K562 (cell line): ENCODE measurements around the gene RNF114. TPM values are rescaled to one million over a fixed set of nuclear protein-coding genes. Genes with fewer than 3 reads are reported as not detected.

Source experiments
- ATAC-seq: fragments of 200-7000 bp; cut with Tn5 transposase; 3 replicates; pipeline ENCODE4 v1.9.1; 2020; ENCODE audit warnings: moderate library complexity
- BruUV-seq: library from RNA; stranded (reverse); fragments of 400-500 nt; replicated peaks from 2 replicates; lab custom pipeline; 2021; lab: Mats Ljungman, UMichigan
- CTCF ChIA-PET: fragments of 300-600 bp; formaldehyde crosslinking; extraction: SDS; loops from one replicate; lab custom pipeline; 2021; ENCODE audit warnings: low intra/inter-chr PET ratio; lab: Yijun Ruan, JAX
- POLR2A ChIA-PET: fragments of 300-600, 350-650 bp; sonication (Branson Sonifier 250); formaldehyde crosslinking; extraction: SDS; loops from one replicate; lab custom pipeline; 2021; ENCODE audit warnings: antibody characterized with exemption, inconsistent platforms; lab: Yijun Ruan, JAX
- DNase-seq, 4 experiments: peaks; one replicate each; pipeline versions ENCODE4 v3.0.0 to v3.0.0-alpha.2; 2011 to 2018; ENCODE audit warnings: low spot score in 3 of 4, mixed read lengths in 3 of 4; ENCODE audit errors: extremely low read depth in 1 of 4
- FAIRE-seq: peaks from 2 replicates; lab custom pipeline; 2011; peaks lifted over from hg19 to GRCh38; lab: Jason Lieb, UNC
- H2AFZ ChIP-seq: 2 replicates; pipeline ENCODE4 v1.6.0; 2011; ENCODE audit warnings: low read depth, low read length, control low read depth, inconsistent platforms
- H3K27ac ChIP-seq: fragments of 200-600 bp; 3 replicates; pipeline ENCODE4 v1.8.0; 2011; ENCODE audit warnings: low read depth, mild to moderate bottlenecking, control low read depth, inconsistent platforms, low read length, moderate library complexity, mixed read lengths; ENCODE audit errors: extremely low read depth
- H3K27me3 ChIP-seq, 2 experiments: fragments of 300-600 bp in 1 of 2; 2 replicates in 1 of 2; 3 replicates in 1 of 2; pipeline versions ENCODE4 v1.6.0 to v1.8.0; 2011; ENCODE audit warnings: inconsistent platforms in 2 of 2, low read length in 2 of 2, mild to moderate bottlenecking in 1 of 2, mixed read lengths in 1 of 2, moderate library complexity in 1 of 2; ENCODE audit not compliant: control insufficient read depth in 2 of 2, insufficient read depth in 2 of 2
- H3K36me3 ChIP-seq: fragments of 300-600 bp; 3 replicates; pipeline ENCODE4 v1.8.0; 2011; ENCODE audit warnings: mild to moderate bottlenecking, low read length, inconsistent platforms; ENCODE audit not compliant: control insufficient read depth, insufficient read depth
- H3K4me1 ChIP-seq, 2 experiments: fragments of 200-600 bp in 1 of 2; replicated peaks in 1 of 2; 2 replicates in 1 of 2; 3 replicates in 1 of 2; pipeline versions ENCODE4 v1.5.1 to v1.8.0; 2011; ENCODE audit warnings: inconsistent platforms in 2 of 2, low read length in 2 of 2, mild to moderate bottlenecking in 1 of 2, mixed read lengths in 1 of 2, moderate library complexity in 1 of 2; ENCODE audit not compliant: control insufficient read depth in 2 of 2, insufficient read depth in 2 of 2
- H3K4me2 ChIP-seq: 2 replicates; pipeline ENCODE4 v1.6.1; 2011; ENCODE audit warnings: low read length, control low read depth, inconsistent platforms, mixed read lengths; ENCODE audit not compliant: insufficient read depth
- H3K4me3 ChIP-seq: fragments of 200-600 bp; sonication (generic), shearing (Covaris generic); 2 replicates; pipeline ENCODE4 v1.5.1; 2016; ENCODE audit warnings: control low read depth, inconsistent platforms
- H3K79me2 ChIP-seq: fragments of 200-600 bp; 3 replicates; pipeline ENCODE4 v1.8.0; 2011; ENCODE audit warnings: low read length, inconsistent platforms; ENCODE audit not compliant: control insufficient read depth, insufficient read depth
- H3K9ac ChIP-seq, 2 experiments: 2 replicates each; pipeline versions ENCODE4 v1.6.0 to v1.6.1; 2011; ENCODE audit warnings: low read depth in 2 of 2, low read length in 2 of 2, control low read depth in 1 of 2, inconsistent platforms in 1 of 2, mild to moderate bottlenecking in 1 of 2, mixed read lengths in 1 of 2; ENCODE audit not compliant: insufficient read depth in 1 of 2
- H3K9me1 ChIP-seq: one replicate; pipeline ENCODE4 v1.6.0; 2011; ENCODE audit warnings: inconsistent platforms, mild to moderate bottlenecking, low read length, moderate library complexity; ENCODE audit not compliant: control insufficient read depth, insufficient read depth
- H3K9me3 ChIP-seq: replicated peaks from 2 replicates; pipeline ENCODE4 v1.5.1; 2011; ENCODE audit warnings: low read depth, low read length, inconsistent platforms; ENCODE audit not compliant: control insufficient read depth, insufficient read depth
- H4K20me1 ChIP-seq: replicated peaks from 2 replicates; pipeline ENCODE4 v1.6.1; 2011; ENCODE audit warnings: low read length, inconsistent platforms, mixed read lengths; ENCODE audit not compliant: control insufficient read depth, insufficient read depth
- SPI1 ChIP-seq: IDR thresholded peaks from 2 replicates; pipeline ENCODE4 v1.6.1; 2011; ENCODE audit warnings: low read depth, low read length, control low read depth, borderline replicate concordance
- TFAM ChIP-seq: fragments of 250-450 bp; sonication (Bioruptor Pico); conservative IDR thresholded peaks from 2 replicates; pipeline ENCODE4 v1.5.0; 2021; ENCODE audit warnings: mild to moderate bottlenecking, moderate library complexity
- WGBS: fragments of 100-300 bp; shearing (Covaris generic); methylation state at CpG from one replicate; pipeline ENCODE4 v1.1.6; 2016; ENCODE audit warnings: low coverage, mixed read lengths; ENCODE audit not compliant: insufficient coverage; ENCODE audit errors: missing lambda C conversion rate; 5-methylcytosine and 5-hydroxymethylcytosine counted together
- in situ Hi-C: fragments of 300-500 bp; cut with MboI; formaldehyde crosslinking; loops from 4 replicates; pipeline ENCODE4 v1.15.0; 2018; ENCODE audit warnings: inconsistent platforms, mixed read lengths
- intact Hi-C: fragments of 100-400 bp; cut with micrococcal nuclease; formaldehyde crosslinking; loops from 2 replicates; pipeline ENCODE4 v1.14.2; 2022
- polyA plus RNA-seq, 8 experiments: library from polyadenylated mRNA; depleted of rRNA in 4 of 8; stranded (reverse) in 5 of 8; unstranded in 3 of 8; fragments of >200 nt; fragmentation: Nextera tagmentation in 2 of 8; fragmentation: Illumina TruSeq in 1 of 8; extraction: Ambion mirVana in 2 of 8; extraction: Trizol in 1 of 8; gene quantifications; 2 replicates each; pipeline versions ENCODE4 v1.2.1 to v1.2.3, GENCODE V29; 2011 to 2014; ENCODE audit warnings: inconsistent platforms in 1 of 8, missing spikeins in 1 of 8
- total RNA-seq, 7 experiments: library from RNA; depleted of rRNA in 6 of 7; stranded (reverse); fragments of >200 nt in 6 of 7; fragmentation: Illumina TruSeq in 2 of 7; extraction: Trizol in 2 of 7; gene quantifications; 2 replicates each; pipeline versions ENCODE4 v1.2.1 to v1.2.3, GENCODE V29; 2011 to 2021; ENCODE audit warnings: low replicate concordance in 1 of 7
- TF ChIP-seq, protein P1 (sequence below): fragments of 450-650 bp; IDR thresholded peaks from 2 replicates; pipeline ENCODE4 v1.6.1; 2016

Gene RNF114
- total and polyA plus RNA-seq, 9 of the 15 experiments (the other 6 are each of a cell fraction or from before 2014, with no cell fraction given), result 38.6 to 111 (median 62.6) TPM

DNA sequence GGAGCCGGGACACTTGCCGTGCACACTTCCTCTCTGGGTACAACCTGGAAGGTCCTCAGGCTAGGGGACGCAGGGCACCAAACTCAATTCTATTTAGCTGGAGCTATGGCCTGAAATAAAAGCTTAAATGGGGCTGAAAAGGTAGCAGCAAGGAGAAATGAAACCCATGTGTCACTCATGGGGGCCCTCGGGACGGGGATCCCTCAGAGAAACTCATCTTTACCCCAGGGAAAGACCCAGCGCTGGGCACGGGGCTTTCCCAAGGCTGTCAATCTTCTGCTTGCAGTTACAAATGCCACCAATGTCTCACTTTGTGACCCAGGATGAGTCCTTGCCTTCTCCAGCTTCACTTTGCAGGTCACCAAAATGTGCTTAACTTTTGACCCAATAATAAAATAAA is 63.1 kb downstream of the RNF114 start:
- ChIA-PET CTCF (no interaction called here), POLR2A (interaction anchor here (7.0 kb wide), 1 partner anchor 12 kb away, joined by 78 read pairs; no protein-coding TSS in a partner anchor)
- TF ChIP-seq, protein P1, sequence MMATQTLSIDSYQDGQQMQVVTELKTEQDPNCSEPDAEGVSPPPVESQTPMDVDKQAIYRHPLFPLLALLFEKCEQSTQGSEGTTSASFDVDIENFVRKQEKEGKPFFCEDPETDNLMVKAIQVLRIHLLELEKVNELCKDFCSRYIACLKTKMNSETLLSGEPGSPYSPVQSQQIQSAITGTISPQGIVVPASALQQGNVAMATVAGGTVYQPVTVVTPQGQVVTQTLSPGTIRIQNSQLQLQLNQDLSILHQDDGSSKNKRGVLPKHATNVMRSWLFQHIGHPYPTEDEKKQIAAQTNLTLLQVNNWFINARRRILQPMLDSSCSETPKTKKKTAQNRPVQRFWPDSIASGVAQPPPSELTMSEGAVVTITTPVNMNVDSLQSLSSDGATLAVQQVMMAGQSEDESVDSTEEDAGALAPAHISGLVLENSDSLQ, result peak; percentile 34
- TF ChIP-seq TFAM (CRISPR knock-in tag), result no peak
- TF ChIP-seq SPI1, result 0 out of 2 replicates have a peak, but pooled peaks have one; percentile 0
- no peaks in the 10 kb centered on the region for H3K9me1 ChIP-seq
- H4K20me1 ChIP-seq, result no peaks in the 10 kb centered on the region
- H3K9ac ChIP-seq, result peak overlapping the region in 1 of 2 experiments; percentile 53; a peak in 1 of 4 replicates
- in situ Hi-C loops, result no loop called here
- ATAC-seq (no peak), DNase-seq (no peak), FAIRE-seq (no peak)
- H3K4me1 ChIP-seq, result no peaks in the 10 kb centered on the region; a peak in 2 of 5 replicates
- no TSS peak for BruUV-seq
- no peak overlapping the region for H3K4me3 ChIP-seq
- H2AFZ ChIP-seq, result no peak overlapping the region; the same call in 1 of the 2 replicates
- H3K9me3 ChIP-seq, result no peaks in the 10 kb centered on the region
- H3K36me3 ChIP-seq, result no peaks in the 10 kb centered on the region
- H3K4me2 ChIP-seq, result no peak overlapping the region
- H3K27me3 ChIP-seq, result no peaks in the 10 kb centered on the region
- 43% methylated on average over 6 of the region's 7 CpGs for WGBS
- H3K27ac ChIP-seq, result no peak overlapping the region
- no peaks in the 10 kb centered on the region for H3K79me2 ChIP-seq
- intact Hi-C loops, result no loop called here
